Uterus (tissue), 2 donors: ENCODE results near the gene RHEB.

ENCODE experiments used
- POLR2A ChIP-seq, 2 donors: fragments of 450-650 bp; IDR thresholded peaks; one replicate each; pipeline ENCODE4 v1.6.1; 2016; ENCODE audit warnings: antibody characterized with exemption in 2 of 2, mild to moderate bottlenecking in 1 of 2, moderate library complexity in 1 of 2
- TF ChIP-seq, protein P1 (sequence below), 4 experiments: fragments of 200-600 bp in 2 of 4; fragments of 450-650 bp in 2 of 4; sonication (generic) in 2 of 4; IDR thresholded peaks; one replicate each; pipeline ENCODE4 v1.5.1; 2016 to 2019; ENCODE audit warnings: antibody characterized with exemption in 4 of 4, mild to moderate bottlenecking in 2 of 4, moderate library complexity in 1 of 4

- TF ChIP-seq, protein P1, sequence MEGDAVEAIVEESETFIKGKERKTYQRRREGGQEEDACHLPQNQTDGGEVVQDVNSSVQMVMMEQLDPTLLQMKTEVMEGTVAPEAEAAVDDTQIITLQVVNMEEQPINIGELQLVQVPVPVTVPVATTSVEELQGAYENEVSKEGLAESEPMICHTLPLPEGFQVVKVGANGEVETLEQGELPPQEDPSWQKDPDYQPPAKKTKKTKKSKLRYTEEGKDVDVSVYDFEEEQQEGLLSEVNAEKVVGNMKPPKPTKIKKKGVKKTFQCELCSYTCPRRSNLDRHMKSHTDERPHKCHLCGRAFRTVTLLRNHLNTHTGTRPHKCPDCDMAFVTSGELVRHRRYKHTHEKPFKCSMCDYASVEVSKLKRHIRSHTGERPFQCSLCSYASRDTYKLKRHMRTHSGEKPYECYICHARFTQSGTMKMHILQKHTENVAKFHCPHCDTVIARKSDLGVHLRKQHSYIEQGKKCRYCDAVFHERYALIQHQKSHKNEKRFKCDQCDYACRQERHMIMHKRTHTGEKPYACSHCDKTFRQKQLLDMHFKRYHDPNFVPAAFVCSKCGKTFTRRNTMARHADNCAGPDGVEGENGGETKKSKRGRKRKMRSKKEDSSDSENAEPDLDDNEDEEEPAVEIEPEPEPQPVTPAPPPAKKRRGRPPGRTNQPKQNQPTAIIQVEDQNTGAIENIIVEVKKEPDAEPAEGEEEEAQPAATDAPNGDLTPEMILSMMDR (IDR thresholded peaks at IDR 0.05), result no peak
- TF ChIP-seq POLR2A (IDR thresholded peaks at IDR 0.05), result no peak
Measured at GRCh38 chr7:151509670-151510333, 9.9 kb downstream of the RHEB start.
